GM18508 (cell line): Measurements from ENCODE around the gene SEC61A1.

ENCODE experiments used
- ATAC-seq: cut with Tn5 transposase; IDR thresholded peaks from one replicate; pipeline ENCODE4 v1.9.1; 2021; ENCODE audit warnings: moderate number of reproducible peaks; ENCODE audit not compliant: insufficient read depth, unreplicated experiment

Gene SEC61A1

GRCh38 chr3:128103136-128103676, 51.0 kb downstream of the SEC61A1 start:
- no peak for ATAC-seq

GRCh38 chr3:128107834-128108233, 55.6 kb downstream of the SEC61A1 start:
- ATAC-seq, result no peak

- ATAC-seq, result no peak
Observed at GRCh38 chr3:128111147-128111546, 58.9 kb downstream of the SEC61A1 start.

- ATAC-seq, result no peak
Observed at GRCh38 chr3:128112357-128112968, 60.2 kb downstream of the SEC61A1 start.

- ATAC-seq, result no peak
Observed at GRCh38 chr3:128113817-128114794, 61.9 kb downstream of the SEC61A1 start.
